ENCODE measurements around the gene RFC3. TPM values are rescaled to one million over a fixed set of nuclear protein-coding genes. Genes with fewer than 3 reads are reported as not detected.
A peak's percentile ranks its signal among the peaks of the same experiment; 100 is the strongest.

Gene RFC3
- total and polyA plus RNA-seq, 2 experiments from 2014 or later, result 11.5 to 17.7 TPM

DNA sequence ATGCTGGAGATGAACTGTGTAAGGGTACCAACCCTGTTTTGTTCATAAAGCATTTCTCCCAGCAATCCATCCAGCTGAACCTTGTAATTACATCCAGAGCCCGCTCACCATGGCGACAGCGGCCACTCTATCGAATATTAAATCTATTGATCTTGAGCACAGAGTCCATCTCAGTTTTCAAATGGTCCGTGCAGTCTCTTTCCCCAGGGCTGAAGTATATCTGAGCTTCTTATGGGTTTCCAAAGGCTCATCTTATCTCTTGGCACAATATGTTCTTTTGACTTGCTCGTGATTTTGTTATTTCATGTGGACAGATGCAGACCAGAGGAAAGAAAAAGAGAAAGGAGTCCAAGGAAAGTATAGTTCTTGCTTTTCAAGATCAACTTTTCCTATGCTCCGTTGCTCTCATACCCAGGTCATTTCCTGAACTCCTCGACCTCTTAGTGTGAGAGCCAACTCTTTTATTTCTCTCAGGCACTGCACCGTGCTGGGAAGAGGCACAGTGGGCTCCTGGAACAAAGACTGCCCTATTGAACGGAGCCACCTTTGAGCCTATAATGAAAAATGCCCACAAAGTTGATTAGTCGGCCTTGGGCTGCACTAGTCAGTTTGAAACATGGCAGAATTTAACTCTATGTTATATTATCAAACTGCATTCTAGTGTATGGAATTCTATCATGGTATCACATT is 66.7 kb downstream of the RFC3 start:
- no peak for TF ChIP-seq EZH2phosphoT487 (IDR thresholded peaks at IDR 0.05; ENCODE audit: insufficient read depth, low read depth)
- no peak for TF ChIP-seq EZH2 (IDR thresholded peaks at IDR 0.05; ENCODE audit: insufficient read depth, poor library complexity, severe bottlenecking)
- Histone ChIP-seq H3K4me3 (no peak overlapping the region), H3K36me3 (ENCODE audit: low read depth) (no peaks in the 10 kb centered on the region), H3F3A (ENCODE audit: insufficient read depth) (no peaks in the 10 kb centered on the region), H3K79me2 (ENCODE audit: insufficient read depth) (no peaks in the 10 kb centered on the region), H3K9me2 (ENCODE audit: insufficient read depth) (no peaks in the 10 kb centered on the region), H2AFZ (no peak overlapping the region), H3K9me3 (ENCODE audit: low read depth) (no peaks in the 10 kb centered on the region), H4K20me1 (ENCODE audit: insufficient read depth) (no peaks in the 10 kb centered on the region), H3K4me2 (ENCODE audit: unreplicated experiment) (no peak overlapping the region), H3K27ac (no peak overlapping the region), H3K27me3 (replicated peaks; ENCODE audit: insufficient read depth) (no peaks in the 10 kb centered on the region), H3K4me1 (ENCODE audit: insufficient read depth) (no peaks in the 10 kb centered on the region), H3K9ac (no peak overlapping the region)
- WGBS, 2 experiments (ENCODE audit: low coverage in 1 of 2, low lambda C conversion rate in 2 of 2, missing lambda C conversion rate in 2 of 2), result 56 to 60% methylated on average over 11 of the region's 11 CpGs
- in situ Hi-C loops (cut with MboI), result no loop called here
- no peak for DNase-seq

Small RNAs within 50 kb of the gene (small RNA-seq; reads per million reads assigned to genes)
- gene RNU5A-4P (ENCODE audit: low read depth, low replicate concordance), result 19.5 reads per million, percentile 89 among the genes with 10 or more reads in this experiment

Measured in GM23248 (cell line).